ENCODE measurements around the gene FIBIN. TPM values are rescaled to one million over a fixed set of nuclear protein-coding genes. Genes with fewer than 3 reads are reported as not detected.

FIBIN gene
- total RNA-seq, 1 experiment from 2014 or later = not detected

GRCh38 chr11:26947904-26948639, 45.8 kb upstream of the FIBIN start:
- Histone ChIP-seq H3K56ac (ENCODE audit: insufficient read length, low read depth, low read length) (no peak overlapping the region), H3T11ph (ENCODE audit: low read length) (no peak overlapping the region), H3K27ac (ENCODE audit: insufficient read length, low read depth, low read length) (no peak overlapping the region), H3K4ac (ENCODE audit: low read depth, low read length) (no peak overlapping the region), H2AFZ (ENCODE audit: low read length) (no peak overlapping the region), H3K4me2 (ENCODE audit: insufficient read depth, insufficient read length, low read length) (no peak overlapping the region), H3K9ac (ENCODE audit: extremely low read depth, insufficient read length, low read length) (no peak overlapping the region), H2BK15ac (ENCODE audit: low read depth, low read length) (no peak overlapping the region), H4K8ac (replicated peaks; ENCODE audit: insufficient read length, low read depth, low read length) (no peak overlapping the region), H3K79me2 (ENCODE audit: insufficient read depth, low read length) (no peaks in the 10 kb centered on the region), H3K14ac (ENCODE audit: insufficient read depth, low read length) (no peak overlapping the region), H3K4me1 (ENCODE audit: insufficient read depth, low read length) (0 out of 2 replicates have a peak, but pooled peaks cover 4% of the 10 kb centered on the region), H2BK5ac (ENCODE audit: insufficient read length, low read length) (no peak overlapping the region), H3K23ac (ENCODE audit: insufficient read length, low read depth, low read length) (no peak overlapping the region), H2BK120ac (ENCODE audit: low read depth, low read length, poor library complexity, severe bottlenecking) (no peak overlapping the region), H4K91ac (ENCODE audit: insufficient read length, low read depth, low read length) (no peak overlapping the region), H2BK20ac (ENCODE audit: low read depth, low read length, poor library complexity, severe bottlenecking) (no peak overlapping the region), H2BK12ac (ENCODE audit: insufficient read length, low read depth, low read length) (no peak overlapping the region), H3K9me3 (ENCODE audit: control insufficient read depth, low read depth, low read length) (no peaks in the 10 kb centered on the region), H3K23me2 (ENCODE audit: insufficient read length, low read depth, low read length, poor library complexity, severe bottlenecking) (peaks cover 2% of the 10 kb centered on the region), H3K79me1 (ENCODE audit: insufficient read depth, low read depth, low read length, poor library complexity, severe bottlenecking) (no peaks in the 10 kb centered on the region), H2AK5ac (ENCODE audit: insufficient read length, low read length) (no peak overlapping the region), H4K20me1 (ENCODE audit: control insufficient read depth, insufficient read depth, insufficient read length) (no peaks in the 10 kb centered on the region), H4K5ac (ENCODE audit: insufficient read length, low read depth, low read length) (no peak overlapping the region), H3K27me3 (ENCODE audit: insufficient read depth, low read length) (no peaks in the 10 kb centered on the region), H3K18ac (ENCODE audit: insufficient read length, low read depth, low read length) (no peak overlapping the region)
- no peak overlapping the region for H3K4me3 Mint-ChIP-seq
- no peaks in the 10 kb centered on the region for H3K9me3 Mint-ChIP-seq
- H3K36me3 Mint-ChIP-seq (ENCODE audit: insufficient read depth in 1 of 3, low read depth in 3 of 3) = no peaks in the 10 kb centered on the region
- TF ChIP-seq, protein P1, sequence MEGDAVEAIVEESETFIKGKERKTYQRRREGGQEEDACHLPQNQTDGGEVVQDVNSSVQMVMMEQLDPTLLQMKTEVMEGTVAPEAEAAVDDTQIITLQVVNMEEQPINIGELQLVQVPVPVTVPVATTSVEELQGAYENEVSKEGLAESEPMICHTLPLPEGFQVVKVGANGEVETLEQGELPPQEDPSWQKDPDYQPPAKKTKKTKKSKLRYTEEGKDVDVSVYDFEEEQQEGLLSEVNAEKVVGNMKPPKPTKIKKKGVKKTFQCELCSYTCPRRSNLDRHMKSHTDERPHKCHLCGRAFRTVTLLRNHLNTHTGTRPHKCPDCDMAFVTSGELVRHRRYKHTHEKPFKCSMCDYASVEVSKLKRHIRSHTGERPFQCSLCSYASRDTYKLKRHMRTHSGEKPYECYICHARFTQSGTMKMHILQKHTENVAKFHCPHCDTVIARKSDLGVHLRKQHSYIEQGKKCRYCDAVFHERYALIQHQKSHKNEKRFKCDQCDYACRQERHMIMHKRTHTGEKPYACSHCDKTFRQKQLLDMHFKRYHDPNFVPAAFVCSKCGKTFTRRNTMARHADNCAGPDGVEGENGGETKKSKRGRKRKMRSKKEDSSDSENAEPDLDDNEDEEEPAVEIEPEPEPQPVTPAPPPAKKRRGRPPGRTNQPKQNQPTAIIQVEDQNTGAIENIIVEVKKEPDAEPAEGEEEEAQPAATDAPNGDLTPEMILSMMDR (conservative IDR thresholded peaks at IDR 0.05) = no peak
- H3K4me1 Mint-ChIP-seq = peaks cover 22% of the 10 kb centered on the region in 2 experiments
- H3K27ac Mint-ChIP-seq = no peak overlapping the region
- 100% methylated on average over 1 of the region's 3 CpGs for WGBS (ENCODE audit: extremely low coverage, insufficient read length, low lambda C conversion rate)
- DNase-seq = no peak
- no peaks in the 10 kb centered on the region for H3K27me3 Mint-ChIP-seq (ENCODE audit: low read depth)
